KMS-11 (cell line): Measurements from ENCODE around the gene WSCD1.

Source experiments
- H2AFZ ChIP-seq: fragments of 200-600 bp; sonication (generic); 2 replicates; pipeline ENCODE4 v1.6.1; 2016; ENCODE audit warnings: antibody characterized with exemption, mixed run types, low read depth
- H3K27ac ChIP-seq: fragments of 200-600 bp; sonication (generic); 2 replicates; pipeline ENCODE4 v1.6.1; 2016; ENCODE audit warnings: mild to moderate bottlenecking, mixed run types
- H3K27me3 ChIP-seq: fragments of 200-600 bp; sonication (generic); 2 replicates; pipeline ENCODE4 v1.6.1; 2017; ENCODE audit warnings: mild to moderate bottlenecking, low read depth, mixed run types, moderate library complexity; ENCODE audit not compliant: insufficient read depth
- H3K36me3 ChIP-seq: fragments of 200-600 bp; sonication (generic); 2 replicates; pipeline ENCODE4 v1.6.1; 2017; ENCODE audit warnings: mild to moderate bottlenecking, mixed run types; ENCODE audit not compliant: insufficient read depth
- H3K4me1 ChIP-seq: fragments of 200-600 bp; sonication (generic); 2 replicates; pipeline ENCODE4 v1.6.1; 2016; ENCODE audit warnings: mild to moderate bottlenecking, low read depth, mixed run types; ENCODE audit not compliant: poor library complexity, severe bottlenecking
- H3K4me2 ChIP-seq: fragments of 200-600 bp; sonication (generic); 2 replicates; pipeline ENCODE4 v1.7.0; 2016; ENCODE audit warnings: mild to moderate bottlenecking, mixed run types
- H3K4me3 ChIP-seq: fragments of 200-600 bp; sonication (generic); IDR thresholded peaks from 2 replicates; pipeline ENCODE4 v1.6.1; 2017; ENCODE audit warnings: low read depth, low read length, mixed read lengths; ENCODE audit not compliant: insufficient read depth
- H3K79me2 ChIP-seq: fragments of 200-600 bp; sonication (generic); 2 replicates; pipeline ENCODE4 v1.6.1; 2016; ENCODE audit warnings: low read depth, mixed run types; ENCODE audit not compliant: insufficient read depth
- H3K9ac ChIP-seq: fragments of 200-600 bp; sonication (generic); 2 replicates; pipeline ENCODE4 v1.6.1; 2016; ENCODE audit warnings: mild to moderate bottlenecking, mixed run types
- H4K20me1 ChIP-seq: fragments of 200-600 bp; sonication (generic); 2 replicates; pipeline ENCODE4 v1.6.1; 2016; ENCODE audit warnings: mild to moderate bottlenecking, mixed run types; ENCODE audit not compliant: insufficient read depth
- TF ChIP-seq, protein P1 (sequence below): fragments of 200-600 bp; sonication (generic); conservative IDR thresholded peaks from 2 replicates; pipeline ENCODE4 v1.6.1; 2017; ENCODE audit warnings: low read depth, mild to moderate bottlenecking, antibody characterized with exemption, low read length, moderate library complexity, mixed read lengths

WSCD1 gene

GRCh38 chr17:6164996-6165395, 94.8 kb downstream of the WSCD1 start:
- no peak overlapping the region; the same call in 1 of the 2 replicates for H3K9ac ChIP-seq
- no peaks in the 10 kb centered on the region for H4K20me1 ChIP-seq
- peak overlapping the region; percentile 25; the same call in 1 of the 2 replicates for H3K4me2 ChIP-seq
- no peaks in the 10 kb centered on the region for H3K36me3 ChIP-seq
- H3K27ac ChIP-seq = peak overlapping the region; percentile 92
- no peak overlapping the region for H3K4me3 ChIP-seq
- H3K4me1 ChIP-seq = peaks cover 62% of the 10 kb centered on the region
- TF ChIP-seq, protein P1, sequence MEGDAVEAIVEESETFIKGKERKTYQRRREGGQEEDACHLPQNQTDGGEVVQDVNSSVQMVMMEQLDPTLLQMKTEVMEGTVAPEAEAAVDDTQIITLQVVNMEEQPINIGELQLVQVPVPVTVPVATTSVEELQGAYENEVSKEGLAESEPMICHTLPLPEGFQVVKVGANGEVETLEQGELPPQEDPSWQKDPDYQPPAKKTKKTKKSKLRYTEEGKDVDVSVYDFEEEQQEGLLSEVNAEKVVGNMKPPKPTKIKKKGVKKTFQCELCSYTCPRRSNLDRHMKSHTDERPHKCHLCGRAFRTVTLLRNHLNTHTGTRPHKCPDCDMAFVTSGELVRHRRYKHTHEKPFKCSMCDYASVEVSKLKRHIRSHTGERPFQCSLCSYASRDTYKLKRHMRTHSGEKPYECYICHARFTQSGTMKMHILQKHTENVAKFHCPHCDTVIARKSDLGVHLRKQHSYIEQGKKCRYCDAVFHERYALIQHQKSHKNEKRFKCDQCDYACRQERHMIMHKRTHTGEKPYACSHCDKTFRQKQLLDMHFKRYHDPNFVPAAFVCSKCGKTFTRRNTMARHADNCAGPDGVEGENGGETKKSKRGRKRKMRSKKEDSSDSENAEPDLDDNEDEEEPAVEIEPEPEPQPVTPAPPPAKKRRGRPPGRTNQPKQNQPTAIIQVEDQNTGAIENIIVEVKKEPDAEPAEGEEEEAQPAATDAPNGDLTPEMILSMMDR = no peak
- no peak overlapping the region for H2AFZ ChIP-seq
- H3K79me2 ChIP-seq = no peaks in the 10 kb centered on the region
- no peaks in the 10 kb centered on the region for H3K27me3 ChIP-seq

GRCh38 chr17:6165806-6166205, 95.6 kb downstream of the WSCD1 start:
- H3K4me2 ChIP-seq = peak overlapping the region; percentile 68
- H3K27me3 ChIP-seq = no peaks in the 10 kb centered on the region
- no peaks in the 10 kb centered on the region for H3K36me3 ChIP-seq
- H4K20me1 ChIP-seq = no peaks in the 10 kb centered on the region
- H3K4me3 ChIP-seq = no peak overlapping the region
- H3K79me2 ChIP-seq = no peaks in the 10 kb centered on the region
- TF ChIP-seq, protein P1 = no peak
- peak overlapping the region; percentile 92 for H3K27ac ChIP-seq
- peak overlapping the region; percentile 57 for H3K9ac ChIP-seq
- H3K4me1 ChIP-seq = peaks cover 58% of the 10 kb centered on the region
- H2AFZ ChIP-seq = no peak overlapping the region

- no peak overlapping the region for H2AFZ ChIP-seq
- H3K9ac ChIP-seq = no peak overlapping the region
- H3K27me3 ChIP-seq = no peaks in the 10 kb centered on the region
- H3K4me3 ChIP-seq = no peak overlapping the region
- H3K36me3 ChIP-seq = no peaks in the 10 kb centered on the region
- TF ChIP-seq, protein P1 = no peak
- H3K27ac ChIP-seq = peak overlapping the region; percentile 92
- H3K79me2 ChIP-seq = no peaks in the 10 kb centered on the region
- peaks cover 52% of the 10 kb centered on the region for H3K4me1 ChIP-seq
- no peaks in the 10 kb centered on the region for H4K20me1 ChIP-seq
- peak overlapping the region; percentile 68 for H3K4me2 ChIP-seq
These were observed 96.5 kb downstream of the WSCD1 start for GRCh38 chr17:6166492-6167179.

- TF ChIP-seq, protein P1 = no peak
- H3K4me3 ChIP-seq = no peak overlapping the region
- no peak overlapping the region for H3K27ac ChIP-seq
- H3K4me2 ChIP-seq = no peak overlapping the region
- H3K4me1 ChIP-seq = peaks cover 40% of the 10 kb centered on the region
- no peak overlapping the region for H3K9ac ChIP-seq
- no peaks in the 10 kb centered on the region for H3K79me2 ChIP-seq
- H2AFZ ChIP-seq = no peak overlapping the region
- H3K27me3 ChIP-seq = no peaks in the 10 kb centered on the region
- H4K20me1 ChIP-seq = no peaks in the 10 kb centered on the region
- H3K36me3 ChIP-seq = no peaks in the 10 kb centered on the region
These were observed 98.1 kb downstream of the WSCD1 start for GRCh38 chr17:6168296-6168695.
